ENCODE measurements around the gene DGCR8. TPM values are rescaled to one million over a fixed set of nuclear protein-coding genes. Genes with fewer than 3 reads are reported as not detected.
A peak's percentile ranks its signal among the peaks of the same experiment; 100 is the strongest.

The DGCR8 gene
- total RNA-seq, 2 donors from 2014 or later: 23.7 to 47.3 TPM

DNA sequence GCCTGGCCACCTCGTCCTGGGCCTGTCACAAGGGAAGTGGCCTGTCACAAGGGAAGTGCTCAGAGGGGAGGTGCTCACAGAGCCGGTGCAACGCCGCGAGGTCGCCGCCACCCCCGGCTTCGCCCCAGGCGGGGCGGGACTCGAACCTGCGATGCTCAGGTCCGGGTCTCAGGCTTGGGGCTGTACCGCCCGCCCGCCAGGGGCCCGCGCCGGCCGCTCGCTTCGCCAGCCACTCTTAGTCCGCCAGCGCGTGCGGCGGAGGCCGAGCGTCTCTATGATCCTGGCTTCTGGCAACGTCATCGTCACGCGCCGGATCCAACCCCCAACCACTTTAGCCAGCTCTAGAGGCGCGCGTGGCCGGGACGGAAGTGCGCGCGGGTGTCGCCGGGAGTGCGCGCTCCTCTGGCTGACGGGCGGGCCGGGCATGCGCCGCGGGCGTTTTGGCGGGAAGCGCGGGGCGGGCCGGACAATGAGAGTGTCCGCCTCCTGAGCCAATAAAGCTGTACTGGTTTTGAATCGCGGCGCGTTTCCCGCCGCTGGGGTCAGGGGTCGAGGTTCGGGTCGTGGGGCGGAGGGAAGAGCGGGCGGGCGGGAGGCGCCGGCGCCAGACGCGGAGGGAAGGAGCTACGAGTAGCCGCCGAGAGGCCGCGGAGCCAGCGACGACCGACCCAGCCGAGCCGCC, 37.1 kb downstream of the DGCR8 start, which contains the start of gene TRMT2A:
TRMT2A (minus strand) TSS at position 276 of the 682 bp plus-strand sequence. CDS start 320 bp downstream, outside the sequence.
- H3K4me3 ChIP-seq: peak within 1 kb of the TSS; percentile 97
- DNase-seq (ENCODE audit: low spot score) (peak; percentile 96), ATAC-seq (ENCODE audit: insufficient number of reproducible peaks, low FRiP score, low read depth) (peak; percentile 98)
- H3K27me3 ChIP-seq (replicated peaks; ENCODE audit: insufficient read depth): no peaks in the 10 kb centered on the region
- H3K4me1 ChIP-seq (ENCODE audit: control insufficient read depth in 1 of 2, low read depth in 2 of 2): peaks cover 13 to 30% of the 10 kb centered on the region in 2 donors
- H3K9me3 ChIP-seq: no peaks in the 10 kb centered on the region
- H3K36me3 ChIP-seq: peaks cover 24% of the 10 kb centered on the region
- peak within 1 kb of the TSS; percentile 72 to 88 for H3K27ac ChIP-seq
- TF ChIP-seq, protein P1, sequence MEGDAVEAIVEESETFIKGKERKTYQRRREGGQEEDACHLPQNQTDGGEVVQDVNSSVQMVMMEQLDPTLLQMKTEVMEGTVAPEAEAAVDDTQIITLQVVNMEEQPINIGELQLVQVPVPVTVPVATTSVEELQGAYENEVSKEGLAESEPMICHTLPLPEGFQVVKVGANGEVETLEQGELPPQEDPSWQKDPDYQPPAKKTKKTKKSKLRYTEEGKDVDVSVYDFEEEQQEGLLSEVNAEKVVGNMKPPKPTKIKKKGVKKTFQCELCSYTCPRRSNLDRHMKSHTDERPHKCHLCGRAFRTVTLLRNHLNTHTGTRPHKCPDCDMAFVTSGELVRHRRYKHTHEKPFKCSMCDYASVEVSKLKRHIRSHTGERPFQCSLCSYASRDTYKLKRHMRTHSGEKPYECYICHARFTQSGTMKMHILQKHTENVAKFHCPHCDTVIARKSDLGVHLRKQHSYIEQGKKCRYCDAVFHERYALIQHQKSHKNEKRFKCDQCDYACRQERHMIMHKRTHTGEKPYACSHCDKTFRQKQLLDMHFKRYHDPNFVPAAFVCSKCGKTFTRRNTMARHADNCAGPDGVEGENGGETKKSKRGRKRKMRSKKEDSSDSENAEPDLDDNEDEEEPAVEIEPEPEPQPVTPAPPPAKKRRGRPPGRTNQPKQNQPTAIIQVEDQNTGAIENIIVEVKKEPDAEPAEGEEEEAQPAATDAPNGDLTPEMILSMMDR (IDR thresholded peaks at IDR 0.05): peak; percentile 10

DNA sequence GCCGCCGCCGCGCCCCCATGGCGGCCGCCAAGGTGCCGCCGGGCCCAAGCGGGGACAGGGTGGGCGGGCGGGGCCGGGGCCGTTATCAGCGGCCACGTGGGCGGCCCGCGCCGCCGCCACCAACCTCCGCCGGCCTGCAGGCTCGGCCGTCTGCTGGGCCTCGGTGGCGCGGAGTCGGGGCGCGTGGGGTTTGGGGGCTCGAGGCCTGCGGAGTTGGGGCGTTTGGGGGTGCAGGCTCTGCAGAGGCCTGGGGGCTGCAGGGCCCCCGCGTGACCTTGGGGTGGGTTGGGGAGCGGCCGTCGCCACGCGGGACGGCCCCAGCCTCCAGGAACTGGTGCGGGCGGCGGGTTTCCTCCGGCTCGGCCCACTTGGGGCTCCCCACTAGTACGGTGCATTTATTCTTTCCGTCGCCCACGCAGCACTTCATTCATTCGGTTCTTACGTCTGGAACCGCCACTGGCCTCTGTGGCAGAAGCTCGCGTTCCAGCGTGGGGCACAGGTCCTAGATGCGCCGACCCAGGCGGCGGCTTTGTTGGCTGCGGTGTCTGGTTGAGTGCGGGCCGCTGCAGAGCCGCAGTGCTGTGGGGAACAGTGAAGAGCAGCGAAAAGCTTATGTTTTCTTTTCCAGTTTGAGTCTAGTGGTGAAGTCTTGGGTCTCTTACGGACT, 37.7 kb downstream of the DGCR8 start:
- ATAC-seq (ENCODE audit: insufficient number of reproducible peaks, low FRiP score, low read depth) (no peak), DNase-seq (ENCODE audit: low spot score) (no peak)
- TF ChIP-seq, protein P1 (IDR thresholded peaks at IDR 0.05): no peak
- Histone ChIP-seq H3K9me3 (no peaks in the 10 kb centered on the region), H3K4me3 (peak overlapping the region; percentile 97), H3K4me1 (ENCODE audit: control insufficient read depth in 1 of 2, low read depth in 2 of 2) (peaks cover 13 to 30% of the 10 kb centered on the region in 2 donors), H3K36me3 (peaks cover 17% of the 10 kb centered on the region), H3K27ac (peak overlapping the region in 1 of 2 donors; percentile 52), H3K27me3 (replicated peaks; ENCODE audit: insufficient read depth) (no peaks in the 10 kb centered on the region)

DNA sequence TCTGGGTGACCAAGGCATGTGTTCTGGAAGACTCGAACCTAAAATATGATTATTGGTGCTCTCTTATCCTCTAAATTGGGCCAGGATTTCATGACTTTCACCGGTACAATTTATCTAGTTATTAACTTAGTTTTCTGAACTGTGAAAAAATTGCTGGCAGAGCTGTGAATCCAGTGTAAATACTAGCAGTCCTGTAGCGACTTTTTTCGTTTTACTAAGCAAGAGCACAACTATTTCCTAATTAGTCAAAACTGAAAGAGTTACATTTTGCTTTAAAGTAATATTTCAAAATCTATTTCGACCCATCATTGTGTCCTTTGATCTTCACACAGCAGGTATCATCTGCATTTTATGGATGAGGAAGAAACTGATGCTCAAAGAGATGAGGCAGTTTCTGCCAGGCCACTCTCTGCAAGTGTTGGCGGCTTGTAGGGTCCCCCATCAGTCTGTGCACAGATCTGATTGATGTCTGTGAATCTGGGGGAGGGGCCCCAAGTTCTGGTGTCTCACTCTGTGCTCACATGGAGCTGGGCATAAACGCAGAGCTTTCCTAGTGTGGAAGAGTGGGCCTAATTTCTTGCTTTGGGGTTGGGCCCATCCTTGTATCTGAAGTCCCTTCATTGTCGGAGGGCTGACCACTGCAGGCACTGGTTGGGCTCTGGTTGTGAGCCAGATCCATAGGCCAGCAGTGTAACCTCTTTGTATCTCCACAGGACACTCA, 38.4 kb downstream of the DGCR8 start:
- H3K4me1 ChIP-seq (ENCODE audit: control insufficient read depth in 1 of 2, low read depth in 2 of 2): peaks cover 13 to 30% of the 10 kb centered on the region in 2 donors
- H3K4me3 ChIP-seq: peak overlapping the region; percentile 97
- peaks cover 13% of the 10 kb centered on the region for H3K36me3 ChIP-seq
- no peaks in the 10 kb centered on the region for H3K27me3 ChIP-seq (replicated peaks; ENCODE audit: insufficient read depth)
- H3K9me3 ChIP-seq: no peaks in the 10 kb centered on the region
- DNase-seq (ENCODE audit: low spot score): no peak
- peak overlapping the region in 1 of 2 donors; percentile 52 for H3K27ac ChIP-seq
- no peak for ATAC-seq (ENCODE audit: insufficient number of reproducible peaks, low FRiP score, low read depth)
- TF ChIP-seq, protein P1 (IDR thresholded peaks at IDR 0.05): no peak

DNA sequence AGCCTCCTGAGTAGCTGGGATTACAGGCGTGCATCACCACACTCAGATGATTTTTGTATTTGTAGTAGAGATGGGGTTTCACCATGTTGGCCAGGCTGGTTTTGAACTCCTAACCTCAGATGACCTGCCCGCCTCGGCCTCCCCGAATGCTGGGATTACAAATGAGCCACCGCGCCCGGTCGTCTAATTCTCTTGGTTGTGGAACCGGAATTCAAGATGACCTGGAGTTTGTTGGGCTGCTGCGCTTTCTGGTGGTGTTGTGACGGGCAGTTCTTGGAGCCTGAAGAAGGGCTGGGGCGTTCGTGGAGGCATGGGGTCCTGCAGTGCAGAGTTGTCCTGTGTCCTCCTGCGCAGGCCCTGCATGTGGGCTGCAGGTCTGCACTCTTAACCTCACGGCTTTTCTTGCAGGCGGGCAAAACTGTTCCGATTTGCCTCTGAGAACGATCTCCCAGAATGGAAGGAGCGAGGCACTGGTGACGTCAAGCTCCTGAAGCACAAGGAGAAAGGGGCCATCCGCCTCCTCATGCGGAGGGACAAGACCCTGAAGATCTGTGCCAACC, 41.9 kb downstream of the DGCR8 start:
- Histone ChIP-seq H3K27ac (no peak overlapping the region), H3K27me3 (replicated peaks; ENCODE audit: insufficient read depth) (no peaks in the 10 kb centered on the region), H3K36me3 (peaks cover 22% of the 10 kb centered on the region), H3K4me3 (no peak overlapping the region), H3K4me1 (ENCODE audit: control insufficient read depth in 1 of 2, low read depth in 2 of 2) (peaks cover 4 to 15% of the 10 kb centered on the region in 2 donors), H3K9me3 (no peaks in the 10 kb centered on the region)
- no peak for DNase-seq (ENCODE audit: low spot score)
- ATAC-seq (ENCODE audit: insufficient number of reproducible peaks, low FRiP score, low read depth): no peak
- TF ChIP-seq, protein P1 (IDR thresholded peaks at IDR 0.05): no peak

Data from thoracic aorta (tissue), 2 donors.